ENCODE data around the gene CEP76.

CEP76 gene

GRCh38 chr18:12702221-12703095 lies at the start of gene CEP76, which contains the start of gene PSMG2:
Gene CEP76 (minus strand): TSS chr18:12702723. CDS start chr18:12702548, 175 bp downstream.
Gene PSMG2 (plus strand): TSS chr18:12703042. CDS start chr18:12703108, 66 bp downstream.
- Histone ChIP-seq H2AFZ (ENCODE audit: low read length, unreplicated experiment) (peak within 1 kb of the TSS; percentile 98), H3K4me1 (ENCODE audit: control insufficient read depth, insufficient read depth, low read length, unreplicated experiment) (peaks cover 30% of the 10 kb centered on the region), H3K36me3 (ENCODE audit: insufficient read depth, low read length) (peaks cover 14% of the 10 kb centered on the region), H3K27me3 (ENCODE audit: insufficient read depth, low read length) (no peaks in the 10 kb centered on the region), H3K4me3 (ENCODE audit: low read depth, low read length) (peak within 1 kb of the TSS; percentile 92), H3K79me2 (ENCODE audit: control insufficient read depth, insufficient read depth, low read length, unreplicated experiment) (peaks cover 64% of the 10 kb centered on the region), H3K27ac (ENCODE audit: low read depth, low read length) (peak within 1 kb of the TSS; percentile 91)

- H3K27me3 ChIP-seq (ENCODE audit: insufficient read depth, low read length), result no peaks in the 10 kb centered on the region
- no peak overlapping the region for H2AFZ ChIP-seq (ENCODE audit: low read length, unreplicated experiment)
- peaks cover 27% of the 10 kb centered on the region for H3K4me1 ChIP-seq (ENCODE audit: control insufficient read depth, insufficient read depth, low read length, unreplicated experiment)
- no peaks in the 10 kb centered on the region for H3K79me2 ChIP-seq (ENCODE audit: control insufficient read depth, insufficient read depth, low read length, unreplicated experiment)
- no peak overlapping the region for H3K27ac ChIP-seq (ENCODE audit: low read depth, low read length)
- H3K4me3 ChIP-seq (ENCODE audit: low read depth, low read length), result no peak overlapping the region
- H3K36me3 ChIP-seq (ENCODE audit: insufficient read depth, low read length), result no peaks in the 10 kb centered on the region
Observed at GRCh38 chr18:12751891-12752290, 49.4 kb upstream of the CEP76 start.

- Histone ChIP-seq H3K36me3 (ENCODE audit: insufficient read depth, low read length) (no peaks in the 10 kb centered on the region), H3K4me1 (ENCODE audit: control insufficient read depth, insufficient read depth, low read length, unreplicated experiment) (peaks cover 27% of the 10 kb centered on the region), H2AFZ (ENCODE audit: low read length, unreplicated experiment) (no peak overlapping the region), H3K79me2 (ENCODE audit: control insufficient read depth, insufficient read depth, low read length, unreplicated experiment) (no peaks in the 10 kb centered on the region), H3K27me3 (ENCODE audit: insufficient read depth, low read length) (no peaks in the 10 kb centered on the region), H3K27ac (ENCODE audit: low read depth, low read length) (no peak overlapping the region), H3K4me3 (ENCODE audit: low read depth, low read length) (no peak overlapping the region)
Observed at GRCh38 chr18:12751503-12751884, 49.0 kb upstream of the CEP76 start.

- no peaks in the 10 kb centered on the region for H3K27me3 ChIP-seq (ENCODE audit: insufficient read depth, low read length)
- no peak overlapping the region for H2AFZ ChIP-seq (ENCODE audit: low read length, unreplicated experiment)
- H3K36me3 ChIP-seq (ENCODE audit: insufficient read depth, low read length), result no peaks in the 10 kb centered on the region
- H3K4me3 ChIP-seq (ENCODE audit: low read depth, low read length), result no peak overlapping the region
- H3K27ac ChIP-seq (ENCODE audit: low read depth, low read length), result no peak overlapping the region
- no peaks in the 10 kb centered on the region for H3K79me2 ChIP-seq (ENCODE audit: control insufficient read depth, insufficient read depth, low read length, unreplicated experiment)
- peaks cover 27% of the 10 kb centered on the region for H3K4me1 ChIP-seq (ENCODE audit: control insufficient read depth, insufficient read depth, low read length, unreplicated experiment)
Observed at GRCh38 chr18:12750715-12751502, 48.4 kb upstream of the CEP76 start.

GRCh38 chr18:12750076-12750714 lies 47.7 kb upstream of the CEP76 start:
- H3K4me3 ChIP-seq (ENCODE audit: low read depth, low read length), result no peak overlapping the region
- no peaks in the 10 kb centered on the region for H3K27me3 ChIP-seq (ENCODE audit: insufficient read depth, low read length)
- H3K27ac ChIP-seq (ENCODE audit: low read depth, low read length), result no peak overlapping the region
- H3K36me3 ChIP-seq (ENCODE audit: insufficient read depth, low read length), result no peaks in the 10 kb centered on the region
- no peak overlapping the region for H2AFZ ChIP-seq (ENCODE audit: low read length, unreplicated experiment)
- H3K79me2 ChIP-seq (ENCODE audit: control insufficient read depth, insufficient read depth, low read length, unreplicated experiment), result no peaks in the 10 kb centered on the region
- H3K4me1 ChIP-seq (ENCODE audit: control insufficient read depth, insufficient read depth, low read length, unreplicated experiment), result peaks cover 27% of the 10 kb centered on the region

GRCh38 chr18:12749121-12749520 lies 46.6 kb upstream of the CEP76 start:
- Histone ChIP-seq H2AFZ (ENCODE audit: low read length, unreplicated experiment) (peak overlapping the region; percentile 45), H3K79me2 (ENCODE audit: control insufficient read depth, insufficient read depth, low read length, unreplicated experiment) (no peaks in the 10 kb centered on the region), H3K27ac (ENCODE audit: low read depth, low read length) (no peak overlapping the region), H3K27me3 (ENCODE audit: insufficient read depth, low read length) (no peaks in the 10 kb centered on the region), H3K36me3 (ENCODE audit: insufficient read depth, low read length) (no peaks in the 10 kb centered on the region), H3K4me1 (ENCODE audit: control insufficient read depth, insufficient read depth, low read length, unreplicated experiment) (peaks cover 27% of the 10 kb centered on the region), H3K4me3 (ENCODE audit: low read depth, low read length) (no peak overlapping the region)

- Histone ChIP-seq H3K27me3 (ENCODE audit: insufficient read depth, low read length) (no peaks in the 10 kb centered on the region), H3K79me2 (ENCODE audit: control insufficient read depth, insufficient read depth, low read length, unreplicated experiment) (no peaks in the 10 kb centered on the region), H3K4me3 (ENCODE audit: low read depth, low read length) (no peak overlapping the region), H3K4me1 (ENCODE audit: control insufficient read depth, insufficient read depth, low read length, unreplicated experiment) (peaks cover 27% of the 10 kb centered on the region), H3K27ac (ENCODE audit: low read depth, low read length) (no peak overlapping the region), H3K36me3 (ENCODE audit: insufficient read depth, low read length) (no peaks in the 10 kb centered on the region), H2AFZ (ENCODE audit: low read length, unreplicated experiment) (no peak overlapping the region)
Observed at GRCh38 chr18:12748671-12749070, 46.1 kb upstream of the CEP76 start.

- Histone ChIP-seq H3K36me3 (ENCODE audit: insufficient read depth, low read length) (no peaks in the 10 kb centered on the region), H3K4me3 (ENCODE audit: low read depth, low read length) (no peak overlapping the region), H3K4me1 (ENCODE audit: control insufficient read depth, insufficient read depth, low read length, unreplicated experiment) (peaks cover 35% of the 10 kb centered on the region), H3K79me2 (ENCODE audit: control insufficient read depth, insufficient read depth, low read length, unreplicated experiment) (no peaks in the 10 kb centered on the region), H2AFZ (ENCODE audit: low read length, unreplicated experiment) (no peak overlapping the region), H3K27ac (ENCODE audit: low read depth, low read length) (no peak overlapping the region), H3K27me3 (ENCODE audit: insufficient read depth, low read length) (no peaks in the 10 kb centered on the region)
Observed at GRCh38 chr18:12747530-12748315, 45.2 kb upstream of the CEP76 start.

GRCh38 chr18:12745095-12745795 lies 42.7 kb upstream of the CEP76 start:
- no peak overlapping the region for H2AFZ ChIP-seq (ENCODE audit: low read length, unreplicated experiment)
- H3K79me2 ChIP-seq (ENCODE audit: control insufficient read depth, insufficient read depth, low read length, unreplicated experiment), result no peaks in the 10 kb centered on the region
- H3K27ac ChIP-seq (ENCODE audit: low read depth, low read length), result no peak overlapping the region
- no peaks in the 10 kb centered on the region for H3K27me3 ChIP-seq (ENCODE audit: insufficient read depth, low read length)
- H3K4me3 ChIP-seq (ENCODE audit: low read depth, low read length), result no peak overlapping the region
- peaks cover 44% of the 10 kb centered on the region for H3K4me1 ChIP-seq (ENCODE audit: control insufficient read depth, insufficient read depth, low read length, unreplicated experiment)
- no peaks in the 10 kb centered on the region for H3K36me3 ChIP-seq (ENCODE audit: insufficient read depth, low read length)
